Body of pancreas (tissue), 4 donors: ENCODE data around the gene ADD1.

Experiments used
- POLR2A ChIP-seq, 3 donors: fragments of 450-650 bp; IDR thresholded peaks; one replicate each; pipeline ENCODE4 v1.6.1; 2016; ENCODE audit warnings: antibody characterized with exemption in 3 of 3, mild to moderate bottlenecking in 2 of 3
- TF ChIP-seq, protein P1 (sequence below), 7 experiments: fragments of 450-650 bp in 4 of 7; fragments of 200-600 bp in 3 of 7; sonication (generic) in 3 of 7; IDR thresholded peaks; one replicate each; pipeline ENCODE4 v1.5.1; 2016 to 2019; ENCODE audit warnings: antibody characterized with exemption in 7 of 7

DNA sequence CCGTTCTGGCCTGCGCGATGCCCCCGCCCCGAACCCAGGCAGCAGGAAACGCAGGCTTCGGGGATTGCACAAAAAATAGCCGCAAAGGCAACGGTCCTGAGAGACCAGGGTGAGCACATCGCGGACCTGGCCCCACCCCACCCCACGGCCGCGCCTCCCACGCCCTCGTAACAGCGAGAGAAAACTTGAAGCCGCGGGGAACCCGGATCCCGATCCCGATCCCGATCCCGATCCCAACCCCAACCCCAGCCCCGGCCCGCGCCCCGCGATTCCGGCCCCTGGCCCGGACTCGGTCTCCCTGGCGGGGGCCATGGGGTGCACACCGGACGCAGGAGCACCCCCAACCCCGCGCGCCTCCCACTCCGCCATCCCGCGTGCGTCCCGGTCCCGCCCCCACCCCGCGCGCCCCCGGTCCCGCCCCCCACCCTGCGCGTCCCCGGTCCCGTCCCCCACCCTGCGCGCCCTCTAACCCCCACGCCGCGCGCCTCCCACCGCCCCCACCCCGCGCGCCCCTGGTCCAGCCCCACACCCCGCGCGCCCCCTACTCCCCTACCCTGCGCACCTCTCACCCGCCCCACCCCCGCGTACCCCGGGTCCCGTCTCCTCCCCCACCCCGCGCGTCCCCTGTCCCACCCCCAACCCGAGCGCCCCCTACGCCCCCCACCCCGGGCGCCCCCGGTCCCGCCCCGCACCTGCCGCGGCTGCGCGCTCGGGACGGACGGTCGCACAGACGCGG lies 90.6 kb downstream of the ADD1 start:
- TF ChIP-seq, protein P1, sequence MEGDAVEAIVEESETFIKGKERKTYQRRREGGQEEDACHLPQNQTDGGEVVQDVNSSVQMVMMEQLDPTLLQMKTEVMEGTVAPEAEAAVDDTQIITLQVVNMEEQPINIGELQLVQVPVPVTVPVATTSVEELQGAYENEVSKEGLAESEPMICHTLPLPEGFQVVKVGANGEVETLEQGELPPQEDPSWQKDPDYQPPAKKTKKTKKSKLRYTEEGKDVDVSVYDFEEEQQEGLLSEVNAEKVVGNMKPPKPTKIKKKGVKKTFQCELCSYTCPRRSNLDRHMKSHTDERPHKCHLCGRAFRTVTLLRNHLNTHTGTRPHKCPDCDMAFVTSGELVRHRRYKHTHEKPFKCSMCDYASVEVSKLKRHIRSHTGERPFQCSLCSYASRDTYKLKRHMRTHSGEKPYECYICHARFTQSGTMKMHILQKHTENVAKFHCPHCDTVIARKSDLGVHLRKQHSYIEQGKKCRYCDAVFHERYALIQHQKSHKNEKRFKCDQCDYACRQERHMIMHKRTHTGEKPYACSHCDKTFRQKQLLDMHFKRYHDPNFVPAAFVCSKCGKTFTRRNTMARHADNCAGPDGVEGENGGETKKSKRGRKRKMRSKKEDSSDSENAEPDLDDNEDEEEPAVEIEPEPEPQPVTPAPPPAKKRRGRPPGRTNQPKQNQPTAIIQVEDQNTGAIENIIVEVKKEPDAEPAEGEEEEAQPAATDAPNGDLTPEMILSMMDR (IDR thresholded peaks at IDR 0.05) = peak in 1 of 7 experiments; percentile 15
- no peak for TF ChIP-seq POLR2A (IDR thresholded peaks at IDR 0.05)
